ENCODE results near the gene PRR5. TPM values are rescaled to one million over a fixed set of nuclear protein-coding genes. Genes with fewer than 3 reads are reported as not detected.

PRR5 gene
- total RNA-seq, 2 experiments from 2014 or later, result 29.7 to 30.6 TPM

- POLR2A ChIA-PET, result no interaction called here
- Mint-ChIP-seq H3K36me3 (ENCODE audit: low read depth) (peaks cover 5% of the 10 kb centered on the region), H3K27ac (no peak overlapping the region), H3K4me1 (peaks cover 23% of the 10 kb centered on the region), H3K9me3 (no peaks in the 10 kb centered on the region), H3K27me3 (no peaks in the 10 kb centered on the region), H3K4me3 (no peak overlapping the region)
- CTCF ChIA-PET, result interaction anchor here (2.2 kb wide), 1 partner anchor 25 kb away, joined by 5 read pairs; no protein-coding TSS in a partner anchor
- DNase-seq, result no peak
Observed at GRCh38 chr22:44689173-44689572, 12.8 kb upstream of the PRR5 start.

- DNase-seq, result no peak
- Mint-ChIP-seq H3K4me1 (peaks cover 15% of the 10 kb centered on the region), H3K27ac (peak overlapping the region; percentile 71), H3K27me3 (no peaks in the 10 kb centered on the region), H3K36me3 (ENCODE audit: low read depth) (peaks cover 5% of the 10 kb centered on the region), H3K9me3 (no peaks in the 10 kb centered on the region), H3K4me3 (no peak overlapping the region)
- CTCF ChIA-PET, result interaction anchor here (2.2 kb wide), 1 partner anchor 26 kb away, joined by 5 read pairs; no protein-coding TSS in a partner anchor
- POLR2A ChIA-PET, result no interaction called here
Observed at GRCh38 chr22:44689915-44690524, 12.0 kb upstream of the PRR5 start.

- CTCF ChIA-PET, result interaction anchor here (0.7 kb wide), 1 partner anchor 685 kb away, joined by 3 read pairs; no protein-coding TSS in a partner anchor
- Mint-ChIP-seq H3K27ac (no peak overlapping the region), H3K27me3 (no peaks in the 10 kb centered on the region), H3K4me3 (no peak overlapping the region), H3K4me1 (peaks cover under 1% of the 10 kb centered on the region), H3K9me3 (no peaks in the 10 kb centered on the region), H3K36me3 (ENCODE audit: low read depth) (peaks cover under 1% of the 10 kb centered on the region)
- POLR2A ChIA-PET, result no interaction called here
- no peak for DNase-seq
Observed at GRCh38 chr22:44691796-44692661, 10.0 kb upstream of the PRR5 start.

- POLR2A ChIA-PET, result no interaction called here
Observed at GRCh38 chr22:44692662-44693007, 9.4 kb upstream of the PRR5 start.

GRCh38 chr22:44693145-44693544 is 8.9 kb upstream of the PRR5 start:
- ChIA-PET CTCF (interaction anchor here (1.3 kb wide), 1 partner anchor 8 kb away, joined by 9 read pairs; no protein-coding TSS in a partner anchor), POLR2A (no interaction called here)
- Mint-ChIP-seq H3K4me3 (no peak overlapping the region), H3K27ac (no peak overlapping the region), H3K9me3 (no peaks in the 10 kb centered on the region), H3K27me3 (no peaks in the 10 kb centered on the region), H3K4me1 (no peaks in the 10 kb centered on the region), H3K36me3 (ENCODE audit: low read depth) (no peaks in the 10 kb centered on the region)
- DNase-seq, result no peak

More at GRCh38 chr22:44692662-44693007, 9.4 kb upstream of the PRR5 start:
- Mint-ChIP-seq H3K4me3 (no peak overlapping the region), H3K36me3 (ENCODE audit: low read depth) (no peaks in the 10 kb centered on the region), H3K9me3 (no peaks in the 10 kb centered on the region), H3K4me1 (no peaks in the 10 kb centered on the region), H3K27me3 (no peaks in the 10 kb centered on the region), H3K27ac (no peak overlapping the region)
- DNase-seq, result no peak
- CTCF ChIA-PET, result interaction anchor here (0.7 to 1.3 kb wide), 2 partner anchors 8 to 686 kb away, joined by 3 to 9 read pairs; no protein-coding TSS in a partner anchor

- DNase-seq, result no peak
- Mint-ChIP-seq H3K27ac (no peak overlapping the region), H3K36me3 (ENCODE audit: low read depth) (no peaks in the 10 kb centered on the region), H3K4me3 (no peak overlapping the region), H3K27me3 (no peaks in the 10 kb centered on the region), H3K9me3 (no peaks in the 10 kb centered on the region), H3K4me1 (no peaks in the 10 kb centered on the region)
- CTCF ChIA-PET, result interaction anchor here (1.3 to 1.5 kb wide), 2 partner anchors 8 to 9 kb away, joined by 9 to 10 read pairs; no protein-coding TSS in a partner anchor
- POLR2A ChIA-PET, result no interaction called here
Observed at GRCh38 chr22:44693756-44694155, 8.2 kb upstream of the PRR5 start.

- DNase-seq, result peak; percentile 84
- Mint-ChIP-seq H3K9me3 (no peaks in the 10 kb centered on the region), H3K27ac (no peak overlapping the region), H3K27me3 (no peaks in the 10 kb centered on the region), H3K4me1 (peaks cover 8% of the 10 kb centered on the region), H3K36me3 (ENCODE audit: low read depth) (no peaks in the 10 kb centered on the region), H3K4me3 (no peak overlapping the region)
- ChIA-PET POLR2A (no interaction called here), CTCF (interaction anchor here (0.7 to 3.4 kb wide), 6 partner anchors 12 to 39 kb away, joined by 3 to 15 read pairs (median 4); no protein-coding TSS in a partner anchor)
Observed at GRCh38 chr22:44697423-44698141, 4.4 kb upstream of the PRR5 start.

- Mint-ChIP-seq H3K27me3 (no peaks in the 10 kb centered on the region), H3K9me3 (no peaks in the 10 kb centered on the region), H3K4me3 (no peak overlapping the region), H3K36me3 (ENCODE audit: low read depth) (no peaks in the 10 kb centered on the region), H3K4me1 (peaks cover 12% of the 10 kb centered on the region), H3K27ac (no peak overlapping the region)
- POLR2A ChIA-PET, result no interaction called here
- DNase-seq, result no peak
- CTCF ChIA-PET, result interaction anchor here (0.6 to 3.4 kb wide), 7 partner anchors 11 to 38 kb away, joined by 3 to 15 read pairs (median 3); no protein-coding TSS in a partner anchor
Observed at GRCh38 chr22:44698531-44699421, 3.2 kb upstream of the PRR5 start.

GRCh38 chr22:44700456-44700855 is 1.5 kb upstream of the PRR5 start:
- Mint-ChIP-seq H3K4me3 (no peak overlapping the region), H3K27me3 (no peaks in the 10 kb centered on the region), H3K27ac (no peak overlapping the region), H3K4me1 (peaks cover 12% of the 10 kb centered on the region), H3K36me3 (ENCODE audit: low read depth) (no peaks in the 10 kb centered on the region), H3K9me3 (no peaks in the 10 kb centered on the region)
- ChIA-PET CTCF (interaction anchor here (1.3 to 1.5 kb wide), 2 partner anchors 15 to 36 kb away, joined by 4 to 5 read pairs; no protein-coding TSS in a partner anchor), POLR2A (no interaction called here)
- no peak for DNase-seq

GRCh38 chr22:44701187-44701790 is 715 bp upstream of the PRR5 start:
- CTCF ChIA-PET, result interaction anchor here (1.5 kb wide), 1 partner anchor 35 kb away, joined by 4 read pairs; no protein-coding TSS in a partner anchor
- H3K9me3 Mint-ChIP-seq, result no peaks in the 10 kb centered on the region
- H3K27ac Mint-ChIP-seq, result peak overlapping the region; percentile 36
- H3K4me1 Mint-ChIP-seq, result peaks cover 12% of the 10 kb centered on the region
- no peak for DNase-seq
- no peaks in the 10 kb centered on the region for H3K36me3 Mint-ChIP-seq (ENCODE audit: low read depth)
- POLR2A ChIA-PET, result no interaction called here
- no peaks in the 10 kb centered on the region for H3K27me3 Mint-ChIP-seq
- H3K4me3 Mint-ChIP-seq, result peak overlapping the region; percentile 48

GRCh38 chr22:44702479-44703198 is 635 bp downstream of the PRR5 start:
- H3K27ac Mint-ChIP-seq, result no peak overlapping the region
- ChIA-PET CTCF (no interaction called here), POLR2A (no interaction called here)
- H3K4me3 Mint-ChIP-seq, result peak overlapping the region; percentile 59
- no peaks in the 10 kb centered on the region for H3K36me3 Mint-ChIP-seq (ENCODE audit: low read depth)
- H3K27me3 Mint-ChIP-seq, result no peaks in the 10 kb centered on the region
- peaks cover 12% of the 10 kb centered on the region for H3K4me1 Mint-ChIP-seq
- no peak for DNase-seq
- no peaks in the 10 kb centered on the region for H3K9me3 Mint-ChIP-seq

All from activated CD4-positive, alpha-beta T cell treated with anti-CD3 and anti-CD28 coated beads, Interleukin-2, amount 10 ng/mL, durations not matched to agents 7 days and 5 days (primary cell).